ENCODE data around the gene NES. TPM values are rescaled to one million over a fixed set of nuclear protein-coding genes. Genes with fewer than 3 reads are reported as not detected.

NES gene
- total and polyA plus RNA-seq, 2 of the 8 experiments (the other 6 are each of a cell fraction or from before 2014, with no cell fraction given) = 13.3 to 135 TPM

DNA sequence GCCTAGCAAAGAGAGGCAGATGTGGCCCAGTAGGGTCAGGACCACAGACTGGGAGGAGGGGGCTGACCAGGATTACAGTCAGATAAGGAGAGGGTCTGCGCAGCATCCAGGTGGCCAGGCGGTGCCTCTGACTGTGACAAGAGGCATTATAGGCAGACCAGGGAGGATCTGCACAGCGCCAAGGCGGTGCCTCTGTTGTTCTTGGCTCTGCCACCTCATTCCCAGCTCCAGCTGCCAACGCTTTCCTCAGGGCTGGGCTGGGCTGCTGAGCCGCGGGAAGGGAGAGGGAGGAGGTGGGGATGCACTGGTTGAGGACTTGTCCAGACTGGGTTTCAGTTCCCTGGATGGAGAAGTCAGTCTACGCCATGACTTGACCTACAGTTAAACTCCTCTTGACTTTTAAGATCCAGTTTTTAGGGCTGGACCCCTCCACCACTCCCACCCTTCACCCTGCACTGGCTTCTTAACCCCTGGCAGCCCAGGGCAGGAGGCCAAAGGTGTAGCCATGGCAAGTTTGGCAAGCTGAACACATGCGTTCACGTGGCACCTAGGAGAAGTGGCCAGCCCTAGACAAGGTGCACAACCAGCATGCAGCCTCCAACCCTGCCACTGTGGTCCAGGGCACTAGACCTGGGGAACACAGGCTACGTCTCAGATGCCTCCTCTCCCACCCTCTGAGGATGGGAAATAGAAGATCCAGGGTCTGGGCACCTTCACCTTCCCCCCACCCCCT lies 32.7 kb upstream of the NES start:
- H4K5ac ChIP-seq (ENCODE audit: insufficient read length, low read depth, low read length) = no peak overlapping the region
- H3K79me1 ChIP-seq (ENCODE audit: low read depth, low read length) = no peaks in the 10 kb centered on the region
- H2AFZ ChIP-seq (ENCODE audit: low read length) = no peak overlapping the region
- peak overlapping the region; percentile 32 for H4K91ac ChIP-seq (replicated peaks; ENCODE audit: insufficient read length, low read length)
- H2AK5ac ChIP-seq (ENCODE audit: low read depth, low read length) = peak overlapping the region; percentile 29; the same call in 1 of the 2 replicates
- H3K9ac ChIP-seq (replicated peaks in 1 of 4; ENCODE audit: extremely low read depth in 1 of 4, low read depth in 3 of 4, low read length in 3 of 4) = no peak overlapping the region; a peak in 1 of 7 replicates
- WGBS, 2 experiments (ENCODE audit: extremely low coverage in 1 of 2, insufficient coverage in 1 of 2, insufficient read length in 1 of 2, insufficient replicate concordance in 2 of 2, low coverage in 1 of 2, low lambda C conversion rate in 2 of 2, missing lambda C conversion rate in 1 of 2) = 86% methylated on average over 11 of the region's 11 CpGs; no CpG with 5 or more reads in 1 of the 2 experiments
- peak overlapping the region; percentile 46 to 77; a peak in 3 of 4 replicates for H3K4me2 ChIP-seq (ENCODE audit: insufficient read depth in 1 of 2, low read depth in 2 of 2, low read length in 2 of 2)
- peaks cover 22% of the 10 kb centered on the region; the same call in 1 of the 2 replicates for H3K23me2 ChIP-seq (ENCODE audit: low read depth, low read length)
- no peaks in the 10 kb centered on the region for H3K9me3 ChIP-seq (ENCODE audit: insufficient read depth in 2 of 2, low read depth in 1 of 2, low read length in 1 of 2)
- FAIRE-seq (no peak), DNase-seq (ENCODE audit: low read depth in 1 of 2, low spot score in 2 of 2) (no peak)
- ChIA-PET CTCF (ENCODE audit: partially characterized antibody) (interaction anchor here (1.1 to 66.0 kb wide), 5 partner anchors 5 to 215 kb away, joined by 3 to 4284 read pairs (median 18); partner anchors contain the start of genes CRABP2, ISG20L2, METTL25B and NES), POLR2A (ENCODE audit: partially characterized antibody) (interaction anchor here (0.9 to 16.9 kb wide), 11 partner anchors 9 to 49 kb away, joined by 3 to 530 read pairs (median 13); partner anchors contain the start of genes HDGF, ISG20L2, METTL25B and MRPL24)
- H3K23ac ChIP-seq (ENCODE audit: insufficient read length) = no peak overlapping the region
- peaks cover 0 to 1% of the 10 kb centered on the region in 2 experiments; a peak in 1 of 4 replicates for H3K79me2 ChIP-seq (ENCODE audit: control insufficient read depth in 1 of 2, insufficient read depth in 2 of 2, low read length in 2 of 2)
- H3K4me1 ChIP-seq (replicated peaks in 1 of 4; ENCODE audit: control insufficient read depth in 3 of 4, insufficient read depth in 4 of 4, low read length in 3 of 4) = peaks cover 18 to 50% (median 38%) of the 10 kb centered on the region in 4 experiments
- no peak overlapping the region for H3K14ac ChIP-seq (ENCODE audit: insufficient read length)
- no peaks in the 10 kb centered on the region for H3K36me3 ChIP-seq (ENCODE audit: control insufficient read depth in 2 of 4, insufficient read depth in 4 of 4, low read length in 3 of 4)
- H2BK120ac ChIP-seq (replicated peaks; ENCODE audit: low read depth, low read length) = peak overlapping the region; percentile 15
- H2BK5ac ChIP-seq (ENCODE audit: low read depth, low read length) = peak overlapping the region; percentile 6; the same call in 1 of the 2 replicates
- no peak overlapping the region; a peak in 1 of 8 replicates for H3K4me3 ChIP-seq (ENCODE audit: extremely low read depth in 1 of 4, insufficient read depth in 2 of 4, low read depth in 3 of 4, low read length in 4 of 4)
- H3K27ac ChIP-seq (ENCODE audit: low read depth, low read length) = no peak overlapping the region
- peaks cover 0 to 4% (median 2%) of the 10 kb centered on the region in 4 experiments; a peak in 2 of 7 replicates for H3K27me3 ChIP-seq (replicated peaks in 1 of 4; ENCODE audit: control insufficient read depth in 3 of 4, extremely low read depth in 1 of 4, insufficient read depth in 3 of 4, low read length in 3 of 4)
- H3K56ac ChIP-seq (replicated peaks; ENCODE audit: insufficient read length, low read depth, low read length) = no peak overlapping the region
- H2BK20ac ChIP-seq (ENCODE audit: low read length) = no peak overlapping the region; the same call in none of the 2 replicates
- no peaks in the 10 kb centered on the region for H4K20me1 ChIP-seq (replicated peaks in 1 of 2; ENCODE audit: control insufficient read depth in 1 of 2, insufficient read depth in 2 of 2, low read length in 2 of 2)
- no peak overlapping the region for H3K4ac ChIP-seq (replicated peaks; ENCODE audit: insufficient read length, low read depth, low read length)
- peak overlapping the region; percentile 97 for H2BK15ac ChIP-seq (ENCODE audit: low read length)
- peak overlapping the region; percentile 88; the same call in 1 of the 2 replicates for H2BK12ac ChIP-seq (ENCODE audit: low read depth, low read length)
- peak overlapping the region; percentile 65 for H3K18ac ChIP-seq (ENCODE audit: extremely low read depth, low read length)
- no peak overlapping the region for H4K8ac ChIP-seq (ENCODE audit: extremely low read depth, insufficient read depth, low read length)
- TF ChIP-seq CTBP2 (IDR thresholded peaks at IDR 0.05; ENCODE audit: borderline replicate concordance, insufficient read depth, insufficient read length, low read length) (no peak), MAFK (IDR thresholded peaks at IDR 0.05; ENCODE audit: low read depth, low read length) (no peak), ASH2L (IDR thresholded peaks at IDR 0.05; ENCODE audit: low read length) (no peak), RNF2 (IDR thresholded peaks at IDR 0.05; ENCODE audit: borderline replicate concordance, low read depth, low read length, missing control alignments, poor library complexity, severe bottlenecking) (no peak), POLR2AphosphoS5 (IDR thresholded peaks at IDR 0.05; ENCODE audit: low read depth, low read length) (no peak), HDAC6 (IDR thresholded peaks at IDR 0.05; ENCODE audit: low read depth, low read length) (no peak), JUN (IDR thresholded peaks at IDR 0.05; ENCODE audit: low read depth, low read length) (no peak), SP4 (IDR thresholded peaks at IDR 0.05; ENCODE audit: low read length) (no peak), SP1 (IDR thresholded peaks at IDR 0.05; ENCODE audit: low read depth, low read length) (no peak)
- TF ChIP-seq, protein P1, sequence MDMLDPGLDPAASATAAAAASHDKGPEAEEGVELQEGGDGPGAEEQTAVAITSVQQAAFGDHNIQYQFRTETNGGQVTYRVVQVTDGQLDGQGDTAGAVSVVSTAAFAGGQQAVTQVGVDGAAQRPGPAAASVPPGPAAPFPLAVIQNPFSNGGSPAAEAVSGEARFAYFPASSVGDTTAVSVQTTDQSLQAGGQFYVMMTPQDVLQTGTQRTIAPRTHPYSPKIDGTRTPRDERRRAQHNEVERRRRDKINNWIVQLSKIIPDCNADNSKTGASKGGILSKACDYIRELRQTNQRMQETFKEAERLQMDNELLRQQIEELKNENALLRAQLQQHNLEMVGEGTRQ (IDR thresholded peaks at IDR 0.05; ENCODE audit: low read length) = no peak
